MM.1S (cell line): ENCODE measurements around the gene PCSK4.
"Not testable (repeated sequence)": the region's sequence is repeated elsewhere in the genome, so short reads cannot be mapped to it uniquely, and the experiment has no call there.

Source experiments
- DNase-seq: peaks from one replicate; pipeline ENCODE4 v3.0.0-alpha.2; 2015
- H2AFZ ChIP-seq: fragments of 300-600 bp; sonication (generic); 2 replicates; pipeline ENCODE4 v1.6.0; 2016; ENCODE audit warnings: antibody characterized with exemption, low read length
- H3F3A ChIP-seq: fragments of 300-600 bp; sonication (generic); 2 replicates; pipeline ENCODE4 v1.6.1; 2016; ENCODE audit warnings: mild to moderate bottlenecking, antibody characterized with exemption, low read length, moderate library complexity, mixed read lengths; ENCODE audit not compliant: insufficient read depth
- H3K27ac ChIP-seq: fragments of 300-600 bp; sonication (generic); 2 replicates; pipeline ENCODE4 v1.5.1; 2016; ENCODE audit warnings: mild to moderate bottlenecking, low read length
- H3K27me3 ChIP-seq: fragments of 300-600 bp; sonication (generic); replicated peaks from 2 replicates; pipeline ENCODE4 v1.6.0; 2016; ENCODE audit warnings: low read length; ENCODE audit not compliant: insufficient read depth
- H3K36me3 ChIP-seq: fragments of 300-600 bp; sonication (generic); replicated peaks from 2 replicates; pipeline ENCODE4 v1.6.1; 2016; ENCODE audit warnings: mild to moderate bottlenecking, low read length, mixed read lengths; ENCODE audit not compliant: insufficient read depth
- H3K4me1 ChIP-seq: fragments of 300-600 bp; sonication (generic); 2 replicates; pipeline ENCODE4 v1.6.1; 2016; ENCODE audit warnings: low read length, mixed read lengths
- H3K4me2 ChIP-seq: fragments of 300-600 bp; sonication (generic); 2 replicates; pipeline ENCODE4 v1.6.0; 2016; ENCODE audit warnings: low read depth, low read length
- H3K4me3 ChIP-seq: fragments of 300-600 bp; sonication (generic); 2 replicates; pipeline ENCODE4 v1.5.1; 2016; ENCODE audit warnings: low read length, mixed read lengths
- H3K79me2 ChIP-seq: fragments of 300-600 bp; sonication (generic); 2 replicates; pipeline ENCODE4 v1.6.1; 2016; ENCODE audit warnings: mixed run types, low read length, mixed read lengths
- H3K9ac ChIP-seq: fragments of 300-600 bp; sonication (generic); 2 replicates; pipeline ENCODE4 v1.6.1; 2016; ENCODE audit warnings: low read length, mixed read lengths
- H3K9me2 ChIP-seq: fragments of 300-600 bp; sonication (generic); replicated peaks from 2 replicates; pipeline ENCODE4 v1.6.1; 2016; ENCODE audit warnings: mild to moderate bottlenecking, low read length, mixed read lengths; ENCODE audit not compliant: insufficient read depth
- H3K9me3 ChIP-seq: fragments of 300-600 bp; sonication (generic); replicated peaks from 2 replicates; pipeline ENCODE4 v1.6.1; 2016; ENCODE audit warnings: mild to moderate bottlenecking, low read length, mixed read lengths; ENCODE audit not compliant: insufficient read depth
- H4K20me1 ChIP-seq: fragments of 300-600 bp; sonication (generic); 2 replicates; pipeline ENCODE4 v1.6.1; 2016; ENCODE audit warnings: mild to moderate bottlenecking, low read length, moderate library complexity, mixed read lengths; ENCODE audit not compliant: insufficient read depth
- EZH2 ChIP-seq: fragments of 300-600 bp; sonication (generic); optimal IDR thresholded peaks from 2 replicates; pipeline ENCODE3; 2017; ENCODE audit warnings: low read depth, mild to moderate bottlenecking, antibody characterized with exemption, low read length, mixed read lengths
- EZH2phosphoT487 ChIP-seq: fragments of 300-600 bp; sonication (generic); IDR thresholded peaks from 2 replicates; pipeline ENCODE4 v1.6.1; 2018; ENCODE audit warnings: antibody characterized with exemption, low read length
- TF ChIP-seq, protein P1 (sequence below): fragments of 300-600 bp; sonication (generic); IDR thresholded peaks from 2 replicates; pipeline ENCODE4 v1.5.1; 2016; ENCODE audit warnings: antibody characterized with exemption, low read length, mixed read lengths

The PCSK4 gene

DNA sequence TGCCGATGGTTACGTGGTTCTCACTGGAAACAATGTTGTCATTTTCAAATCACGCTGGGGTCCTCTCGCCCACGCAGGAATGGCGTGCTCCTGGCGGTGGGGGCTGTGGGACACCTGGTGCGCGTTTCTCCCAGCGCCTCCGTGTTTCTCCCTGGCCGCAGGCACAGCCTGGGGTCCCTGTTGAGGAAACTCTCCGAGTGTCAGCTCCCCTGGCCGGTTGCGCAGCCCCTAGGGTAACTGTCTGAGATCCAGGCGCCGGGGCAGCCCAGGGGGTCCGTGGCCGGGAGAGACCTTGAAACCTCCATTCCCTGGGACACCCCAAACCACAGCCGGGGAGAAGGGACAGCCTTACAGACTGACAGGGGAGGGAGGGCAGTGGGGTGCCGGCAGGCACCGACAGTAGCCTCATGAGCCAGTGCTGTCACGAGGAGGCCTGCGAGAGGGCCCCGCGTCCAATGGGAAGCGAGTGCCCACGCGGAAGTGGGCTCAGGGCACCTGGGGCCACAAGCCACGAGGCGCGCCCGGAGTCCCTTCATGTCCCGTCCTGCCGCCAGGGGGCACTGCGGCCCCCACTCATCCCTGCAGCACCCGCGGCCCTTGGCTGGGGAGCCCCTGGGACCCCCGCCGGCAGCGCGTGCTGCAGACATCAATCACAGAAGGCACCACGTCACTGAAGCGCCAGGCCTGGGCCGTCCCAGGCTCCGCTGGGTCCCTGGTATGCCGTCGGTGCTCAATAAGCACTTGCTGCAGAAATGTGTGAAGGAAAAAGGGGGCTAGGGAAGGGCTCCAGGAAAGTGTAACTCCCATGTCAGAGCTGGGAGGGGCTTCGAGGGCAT lies 13.2 kb upstream of the PCSK4 start:
- Histone ChIP-seq H3K27ac (no peak overlapping the region), H3K9ac (no peak overlapping the region), H4K20me1 (no peaks in the 10 kb centered on the region), H2AFZ (no peak overlapping the region), H3K9me2 (no peaks in the 10 kb centered on the region), H3K9me3 (no peaks in the 10 kb centered on the region), H3F3A (no peaks in the 10 kb centered on the region), H3K27me3 (peaks cover 61% of the 10 kb centered on the region), H3K4me2 (no peak overlapping the region), H3K79me2 (no peaks in the 10 kb centered on the region), H3K36me3 (no peaks in the 10 kb centered on the region), H3K4me1 (no peaks in the 10 kb centered on the region), H3K4me3 (no peak overlapping the region)
- peak; percentile 43 for DNase-seq
- no peak for TF ChIP-seq EZH2
- TF ChIP-seq, protein P1, sequence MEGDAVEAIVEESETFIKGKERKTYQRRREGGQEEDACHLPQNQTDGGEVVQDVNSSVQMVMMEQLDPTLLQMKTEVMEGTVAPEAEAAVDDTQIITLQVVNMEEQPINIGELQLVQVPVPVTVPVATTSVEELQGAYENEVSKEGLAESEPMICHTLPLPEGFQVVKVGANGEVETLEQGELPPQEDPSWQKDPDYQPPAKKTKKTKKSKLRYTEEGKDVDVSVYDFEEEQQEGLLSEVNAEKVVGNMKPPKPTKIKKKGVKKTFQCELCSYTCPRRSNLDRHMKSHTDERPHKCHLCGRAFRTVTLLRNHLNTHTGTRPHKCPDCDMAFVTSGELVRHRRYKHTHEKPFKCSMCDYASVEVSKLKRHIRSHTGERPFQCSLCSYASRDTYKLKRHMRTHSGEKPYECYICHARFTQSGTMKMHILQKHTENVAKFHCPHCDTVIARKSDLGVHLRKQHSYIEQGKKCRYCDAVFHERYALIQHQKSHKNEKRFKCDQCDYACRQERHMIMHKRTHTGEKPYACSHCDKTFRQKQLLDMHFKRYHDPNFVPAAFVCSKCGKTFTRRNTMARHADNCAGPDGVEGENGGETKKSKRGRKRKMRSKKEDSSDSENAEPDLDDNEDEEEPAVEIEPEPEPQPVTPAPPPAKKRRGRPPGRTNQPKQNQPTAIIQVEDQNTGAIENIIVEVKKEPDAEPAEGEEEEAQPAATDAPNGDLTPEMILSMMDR, result peak; percentile 76
- no peak for TF ChIP-seq EZH2phosphoT487

DNA sequence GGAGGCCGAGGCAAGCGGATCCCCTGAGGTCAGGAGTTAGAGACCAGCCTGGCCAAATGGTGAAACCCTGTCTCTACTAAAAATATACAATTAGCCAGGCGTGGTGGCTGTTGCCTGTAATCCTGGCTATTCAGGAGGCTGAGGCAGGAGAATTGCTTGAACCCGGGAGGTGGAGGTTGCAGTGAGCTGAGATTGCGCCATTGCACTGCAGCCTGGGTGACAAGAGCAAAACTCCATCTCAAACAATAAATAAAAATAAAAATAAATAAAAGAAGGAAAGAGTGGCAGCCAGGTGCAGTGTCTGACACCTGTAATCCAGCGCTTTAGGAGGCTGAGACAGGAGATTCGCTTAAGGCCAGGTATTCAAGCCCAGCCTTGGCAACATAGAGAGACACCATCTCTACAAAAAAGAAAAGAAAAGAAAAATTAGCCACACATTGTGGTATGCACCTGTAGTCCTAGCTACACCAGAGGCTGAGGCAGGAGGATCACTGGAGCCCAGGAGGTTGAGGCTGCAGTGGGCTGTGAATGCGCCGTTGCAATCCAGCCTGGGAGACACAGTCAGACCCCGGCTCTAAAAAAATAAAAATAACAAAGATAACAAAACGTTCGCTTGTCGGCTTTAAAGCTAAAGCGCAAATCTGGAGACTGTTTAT lies 12.4 kb upstream of the PCSK4 start:
- H3K79me2 ChIP-seq, result no peaks in the 10 kb centered on the region
- H2AFZ ChIP-seq, result no peak overlapping the region
- no peaks in the 10 kb centered on the region for H3F3A ChIP-seq
- no peaks in the 10 kb centered on the region for H3K36me3 ChIP-seq
- no peak overlapping the region for H3K9ac ChIP-seq
- H4K20me1 ChIP-seq, result no peaks in the 10 kb centered on the region
- TF ChIP-seq, protein P1, result no peak
- TF ChIP-seq EZH2phosphoT487 (no peak), EZH2 (no peak)
- H3K9me2 ChIP-seq, result no peaks in the 10 kb centered on the region
- no peak for DNase-seq
- H3K27ac ChIP-seq, result no peak overlapping the region
- no peaks in the 10 kb centered on the region for H3K4me1 ChIP-seq
- H3K4me2 ChIP-seq, result no peak overlapping the region
- no peak overlapping the region for H3K4me3 ChIP-seq
- no peaks in the 10 kb centered on the region for H3K9me3 ChIP-seq
- peaks cover 68% of the 10 kb centered on the region for H3K27me3 ChIP-seq

DNA sequence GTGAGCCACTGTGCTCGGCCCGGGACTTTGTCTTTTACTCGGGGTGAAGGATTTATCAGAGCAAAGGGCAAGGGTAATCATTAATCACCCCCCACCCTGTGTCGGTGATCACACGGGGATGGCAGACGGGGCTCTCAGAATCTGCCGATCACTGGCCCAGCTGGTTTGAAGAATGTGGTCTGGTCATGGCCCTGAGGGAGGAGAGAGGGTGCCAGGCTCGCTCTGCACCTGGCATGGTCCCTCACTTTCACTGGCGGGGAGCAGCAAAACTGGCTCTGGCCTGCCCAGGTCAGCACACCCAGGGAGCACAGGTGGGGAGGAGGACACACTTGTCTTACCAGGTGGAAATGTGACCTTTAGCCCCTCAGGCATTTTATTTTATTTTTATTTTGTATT lies 11.0 kb upstream of the PCSK4 start:
- Histone ChIP-seq H4K20me1 (no peaks in the 10 kb centered on the region), H3K9me3 (no peaks in the 10 kb centered on the region), H3K36me3 (no peaks in the 10 kb centered on the region), H3K79me2 (no peaks in the 10 kb centered on the region), H3K4me3 (no peak overlapping the region), H3K9ac (no peak overlapping the region), H3K4me1 (no peaks in the 10 kb centered on the region), H3F3A (no peaks in the 10 kb centered on the region), H3K9me2 (no peaks in the 10 kb centered on the region), H3K27me3 (peaks cover 77% of the 10 kb centered on the region), H3K27ac (no peak overlapping the region), H2AFZ (no peak overlapping the region), H3K4me2 (no peak overlapping the region)
- no peak for DNase-seq
- TF ChIP-seq EZH2 (no peak), EZH2phosphoT487 (no peak)
- TF ChIP-seq, protein P1, result no peak

DNA sequence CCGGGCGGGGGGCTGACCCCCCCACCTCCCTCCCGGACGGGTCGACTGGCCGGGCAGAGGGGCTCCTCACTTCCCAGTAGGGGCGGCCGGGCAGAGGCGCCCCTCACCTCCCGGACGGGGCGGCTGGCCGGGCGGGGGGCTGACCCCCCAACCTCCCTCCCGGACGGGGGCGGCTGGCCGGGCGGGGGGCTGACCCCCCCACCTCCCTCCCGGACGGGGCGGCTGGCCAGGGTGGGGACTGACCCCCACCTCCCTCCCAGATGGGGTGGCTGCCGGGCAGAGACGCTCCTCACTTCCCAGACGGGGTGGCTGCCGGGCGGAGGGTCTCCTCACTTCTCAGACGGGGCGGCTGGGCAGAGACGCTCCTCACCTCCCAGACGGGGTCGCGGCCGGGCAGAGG lies 9.1 kb upstream of the PCSK4 start:
- H3K4me3 ChIP-seq, H2AFZ ChIP-seq, H3K4me1 ChIP-seq, H3K9me2 ChIP-seq, H3K79me2 ChIP-seq, H4K20me1 ChIP-seq, H3K27ac ChIP-seq, H3K9me3 ChIP-seq, H3F3A ChIP-seq, H3K9ac ChIP-seq, H3K4me2 ChIP-seq, H3K36me3 ChIP-seq, DNase-seq: not testable (repeated sequence)
- peaks cover 77% of the 10 kb centered on the region for H3K27me3 ChIP-seq
